H9 (cell line): Measurements from ENCODE around the gene RDH13. TPM values are rescaled to one million over a fixed set of nuclear protein-coding genes. Genes with fewer than 3 reads are reported as not detected.

Experiments
- DNase-seq: peaks from one replicate; pipeline ENCODE4 v3.0.0-alpha.2; 2017
- H2AFZ ChIP-seq: one replicate; pipeline ENCODE4 v1.6.1; 2013; ENCODE audit warnings: mild to moderate bottlenecking, low read length, control low read depth, moderate library complexity
- H2AK5ac ChIP-seq: 2 replicates; pipeline ENCODE4 v1.6.1; 2013; ENCODE audit warnings: low read length, control low read depth, mixed read lengths; ENCODE audit not compliant: insufficient read length
- H2BK120ac ChIP-seq: one replicate; pipeline ENCODE4 v1.6.1; 2013; ENCODE audit warnings: low read depth, mild to moderate bottlenecking, low read length, control low read depth, inconsistent platforms; ENCODE audit not compliant: poor library complexity, severe bottlenecking
- H2BK12ac ChIP-seq: 2 replicates; pipeline ENCODE4 v1.6.1; 2013; ENCODE audit warnings: low read length, control low read depth, mixed read lengths, low read depth; ENCODE audit not compliant: insufficient read length
- H2BK15ac ChIP-seq: 2 replicates; pipeline ENCODE4 v1.6.1; 2013; ENCODE audit warnings: low read depth, low read length, control low read depth
- H2BK20ac ChIP-seq: one replicate; pipeline ENCODE4 v1.6.1; 2013; ENCODE audit warnings: low read depth, mild to moderate bottlenecking, low read length, control low read depth, inconsistent platforms; ENCODE audit not compliant: poor library complexity, severe bottlenecking
- H2BK5ac ChIP-seq: 2 replicates; pipeline ENCODE4 v1.6.1; 2013; ENCODE audit warnings: low read length, control low read depth, mixed read lengths; ENCODE audit not compliant: insufficient read length
- H3K14ac ChIP-seq: 2 replicates; pipeline ENCODE4 v1.6.1; 2013; ENCODE audit warnings: low read length, control low read depth; ENCODE audit not compliant: insufficient read depth
- H3K18ac ChIP-seq: 2 replicates; pipeline ENCODE4 v1.6.1; 2013; ENCODE audit warnings: low read depth, mild to moderate bottlenecking, mixed read lengths, low read length, control low read depth; ENCODE audit not compliant: insufficient read length
- H3K23ac ChIP-seq: 2 replicates; pipeline ENCODE4 v1.6.1; 2013; ENCODE audit warnings: low read length, control low read depth, mixed read lengths, low read depth; ENCODE audit not compliant: insufficient read length
- H3K23me2 ChIP-seq: 2 replicates; pipeline ENCODE4 v1.6.1; 2013; ENCODE audit warnings: low read depth, mild to moderate bottlenecking, mixed read lengths, low read length, control low read depth; ENCODE audit not compliant: insufficient read length, poor library complexity, severe bottlenecking
- H3K27ac ChIP-seq: 2 replicates; pipeline ENCODE4 v1.5.1; 2013; ENCODE audit warnings: low read length, control low read depth, mixed read lengths, low read depth; ENCODE audit not compliant: insufficient read length
- H3K27me3 ChIP-seq: 2 replicates; pipeline ENCODE4 v1.6.1; 2013; ENCODE audit warnings: low read length, control low read depth, inconsistent platforms; ENCODE audit not compliant: insufficient read depth
- H3K4ac ChIP-seq: 2 replicates; pipeline ENCODE4 v1.6.1; 2013; ENCODE audit warnings: low read depth, mild to moderate bottlenecking, control low read depth, inconsistent platforms, low read length, moderate library complexity
- H3K4me1 ChIP-seq: 2 replicates; pipeline ENCODE4 v1.6.1; 2013; ENCODE audit warnings: low read length, control low read depth, inconsistent platforms; ENCODE audit not compliant: insufficient read depth
- H3K4me2 ChIP-seq: 2 replicates; pipeline ENCODE4 v1.6.1; 2013; ENCODE audit warnings: low read length, control low read depth, mixed read lengths; ENCODE audit not compliant: insufficient read length, insufficient read depth
- H3K56ac ChIP-seq: 2 replicates; pipeline ENCODE4 v1.6.1; 2013; ENCODE audit warnings: low read depth, mild to moderate bottlenecking, mixed read lengths, low read length, control low read depth; ENCODE audit not compliant: insufficient read length
- H3K79me1 ChIP-seq: 2 replicates; pipeline ENCODE4 v1.6.1; 2013; ENCODE audit warnings: low read depth, mild to moderate bottlenecking, moderate library complexity, low read length, control low read depth, inconsistent platforms; ENCODE audit not compliant: insufficient read depth, poor library complexity, severe bottlenecking
- H3K79me2 ChIP-seq: 2 replicates; pipeline ENCODE4 v1.6.1; 2013; ENCODE audit warnings: low read length, control low read depth, inconsistent platforms; ENCODE audit not compliant: insufficient read depth
- H3K9ac ChIP-seq: 2 replicates; pipeline ENCODE4 v1.6.1; 2013; ENCODE audit warnings: low read length, control low read depth, mixed read lengths; ENCODE audit not compliant: insufficient read length; ENCODE audit errors: extremely low read depth
- H3K9me3 ChIP-seq: one replicate; pipeline ENCODE4 v1.6.1; 2013; ENCODE audit warnings: low read depth, low read length, inconsistent platforms; ENCODE audit not compliant: control insufficient read depth
- H3T11ph ChIP-seq: one replicate; pipeline ENCODE4 v1.6.1; 2013; ENCODE audit warnings: mild to moderate bottlenecking, low read length, control low read depth, inconsistent platforms
- H4K20me1 ChIP-seq: one replicate; pipeline ENCODE4 v1.6.1; 2013; ENCODE audit not compliant: control insufficient read depth, insufficient read length, insufficient read depth
- H4K5ac ChIP-seq: 2 replicates; pipeline ENCODE4 v1.6.1; 2013; ENCODE audit warnings: low read depth, mild to moderate bottlenecking, mixed read lengths, low read length, control low read depth; ENCODE audit not compliant: insufficient read length
- H4K8ac ChIP-seq: replicated peaks from 2 replicates; pipeline ENCODE4 v1.6.1; 2013; ENCODE audit warnings: low read length, control low read depth, mixed read lengths, low read depth; ENCODE audit not compliant: insufficient read length
- H4K91ac ChIP-seq: 2 replicates; pipeline ENCODE4 v1.6.1; 2013; ENCODE audit warnings: low read depth, mild to moderate bottlenecking, moderate library complexity, mixed read lengths, low read length, control low read depth; ENCODE audit not compliant: insufficient read length
- H3K27ac Mint-ChIP-seq, 3 experiments: 2 replicates in 2 of 3; 3 replicates in 1 of 3; pipeline ENCODE4 v1.8.0; 2020 to 2021; ENCODE audit warnings: mixed read lengths in 3 of 3, mild to moderate bottlenecking in 1 of 3, moderate library complexity in 1 of 3
- H3K27me3 Mint-ChIP-seq: 2 replicates; pipeline ENCODE4 v1.8.0; 2021; ENCODE audit warnings: low read depth, mild to moderate bottlenecking, moderate library complexity, mixed read lengths
- H3K36me3 Mint-ChIP-seq, 3 experiments: 2 replicates in 2 of 3; 3 replicates in 1 of 3; pipeline ENCODE4 v1.8.0; 2020 to 2021; ENCODE audit warnings: low read depth in 3 of 3, mixed read lengths in 3 of 3; ENCODE audit not compliant: insufficient read depth in 1 of 3
- H3K4me1 Mint-ChIP-seq, 2 experiments: 2 replicates each; pipeline ENCODE4 v1.8.0; 2020; ENCODE audit warnings: mixed read lengths in 2 of 2
- H3K4me3 Mint-ChIP-seq, 2 experiments: 2 replicates in 1 of 2; 3 replicates in 1 of 2; pipeline ENCODE4 v1.8.0; 2020 to 2021; ENCODE audit warnings: mild to moderate bottlenecking in 2 of 2, mixed read lengths in 2 of 2, moderate library complexity in 1 of 2
- H3K9me3 Mint-ChIP-seq, 2 experiments: 2 replicates in 1 of 2; 3 replicates in 1 of 2; pipeline ENCODE4 v1.8.0; 2020; ENCODE audit warnings: mild to moderate bottlenecking in 2 of 2, mixed read lengths in 2 of 2, moderate library complexity in 1 of 2
- CTCF ChIP-seq: fragments of 200-600 bp; sonication (generic); conservative IDR thresholded peaks from 3 replicates; pipeline ENCODE4 v1.8.0; 2021; ENCODE audit warnings: antibody characterized with exemption, mild to moderate bottlenecking
- WGBS: extraction: QIAGEN DNeasy Blood & Tissue Kit; methylation state at CpG from one replicate; pipeline ENCODE4 v1.1.7; 2013; ENCODE audit warnings: missing lambda C conversion rate, low lambda C conversion rate, mixed read lengths; ENCODE audit not compliant: insufficient read length; ENCODE audit errors: extremely low coverage; 5-methylcytosine and 5-hydroxymethylcytosine counted together
- total RNA-seq: library from RNA; stranded (reverse); gene quantifications from 2 replicates; pipeline ENCODE4 v1.2.1, GENCODE V29; 2021

RDH13 gene
- total RNA-seq, 1 experiment from 2014 or later = 21.5 TPM

- no peak overlapping the region for H2BK12ac ChIP-seq
- H2BK20ac ChIP-seq = no peak overlapping the region
- Mint-ChIP-seq H3K9me3 (peaks cover 2 to 5% of the 10 kb centered on the region in 2 experiments; a peak in 2 of 5 replicates), H3K4me3 (no peak overlapping the region), H3K27ac (no peak overlapping the region; a peak in 1 of 7 replicates), H3K36me3 (peaks cover 15 to 42% (median 34%) of the 10 kb centered on the region in 3 experiments), H3K4me1 (no peaks in the 10 kb centered on the region), H3K27me3 (no peaks in the 10 kb centered on the region)
- H4K91ac ChIP-seq = no peak overlapping the region
- no peak overlapping the region for H2BK120ac ChIP-seq
- no peaks in the 10 kb centered on the region for H3K9me3 ChIP-seq
- no peak overlapping the region for H3K4me2 ChIP-seq
- H3K23ac ChIP-seq = no peak overlapping the region
- no peak overlapping the region for H3K14ac ChIP-seq
- H3K18ac ChIP-seq = no peak overlapping the region
- no peaks in the 10 kb centered on the region for H3K79me1 ChIP-seq
- no peaks in the 10 kb centered on the region for H3K27me3 ChIP-seq
- no CpG with 5 or more reads among the region's 6 CpGs for WGBS
- H3T11ph ChIP-seq = no peak overlapping the region
- H2AFZ ChIP-seq = no peak overlapping the region
- H2BK5ac ChIP-seq = no peak overlapping the region
- H2AK5ac ChIP-seq = no peak overlapping the region
- H3K23me2 ChIP-seq = no peaks in the 10 kb centered on the region
- H4K8ac ChIP-seq = no peak overlapping the region
- no peaks in the 10 kb centered on the region for H4K20me1 ChIP-seq
- no peak for DNase-seq
- H4K5ac ChIP-seq = no peak overlapping the region
- H3K79me2 ChIP-seq = no peaks in the 10 kb centered on the region; the same call in 1 of the 2 replicates
- no peak overlapping the region for H3K27ac ChIP-seq
- no peak overlapping the region for H3K4ac ChIP-seq
- no peak overlapping the region for H3K9ac ChIP-seq
- TF ChIP-seq CTCF = no peak
- no peaks in the 10 kb centered on the region for H3K4me1 ChIP-seq
- H3K56ac ChIP-seq = no peak overlapping the region
- H2BK15ac ChIP-seq = no peak overlapping the region
Observed at GRCh38 chr19:55106591-55106990, 43.6 kb upstream of the RDH13 start.
